GM12878 (cell line): Measurements from ENCODE around the gene RTP3. TPM values are rescaled to one million over a fixed set of nuclear protein-coding genes. Genes with fewer than 3 reads are reported as not detected.

Source experiments
- ATAC-seq: fragments of 200-7000 bp; cut with Tn5 transposase; 3 replicates; pipeline ENCODE4 v1.9.1; 2020; ENCODE audit warnings: mild to moderate bottlenecking, moderate library complexity
- BruUV-seq: library from RNA; stranded (reverse); fragments of 400-500 nt; replicated peaks from 2 replicates; lab custom pipeline; 2021; lab: Mats Ljungman, UMichigan
- CTCF ChIA-PET: fragments of 300-600 bp; sonication (Branson Sonifier 250); formaldehyde crosslinking; extraction: SDS; loops from one replicate; lab custom pipeline; 2021; ENCODE audit warnings: inconsistent platforms; lab: Yijun Ruan, JAX
- POLR2A ChIA-PET: fragments of 350-600 bp; formaldehyde crosslinking; extraction: SDS; loops from one replicate; lab custom pipeline; 2021; ENCODE audit warnings: inconsistent platforms; lab: Charles Lee
- RAD21 ChIA-PET: fragments of 300-600 bp; sonication (Branson Sonifier 250); formaldehyde crosslinking; loops from one replicate; lab custom pipeline; 2023; ENCODE audit warnings: antibody characterized with exemption; ENCODE audit not compliant: unreplicated experiment; lab: Charles Lee
- SMC1A ChIA-PET: fragments of 300-600 bp; sonication (Branson Sonifier 250); formaldehyde crosslinking; loops from one replicate; lab custom pipeline; 2023; ENCODE audit not compliant: unreplicated experiment, uncharacterized antibody; lab: Charles Lee
- DNase-seq: peaks from one replicate; pipeline ENCODE4 v3.0.0-alpha.2; 2011; ENCODE audit warnings: low read depth, low spot score
- FAIRE-seq: peaks from 3 replicates; lab custom pipeline; 2011; peaks lifted over from hg19 to GRCh38; lab: Jason Lieb, UNC
- H2AFZ ChIP-seq: 2 replicates; pipeline ENCODE4 v1.6.0; 2011; ENCODE audit warnings: low read depth, low read length, control low read depth; ENCODE audit not compliant: control insufficient read depth
- H3K27ac ChIP-seq: 2 replicates; pipeline ENCODE4 v1.5.1; 2011; ENCODE audit warnings: control low read depth; ENCODE audit not compliant: control insufficient read depth, insufficient read depth
- H3K27me3 ChIP-seq, 2 experiments: replicated peaks in 1 of 2; 2 replicates each; pipeline versions ENCODE4 v1.6.0 to v1.6.1; 2011; ENCODE audit warnings: low read length in 1 of 2; ENCODE audit not compliant: control insufficient read depth in 2 of 2, insufficient read depth in 2 of 2
- H3K36me3 ChIP-seq, 2 experiments: 2 replicates each; pipeline ENCODE4 v1.5.1; 2011; ENCODE audit warnings: low read length in 1 of 2; ENCODE audit not compliant: control insufficient read depth in 2 of 2, insufficient read depth in 2 of 2
- H3K4me1 ChIP-seq: 2 replicates; pipeline ENCODE4 v1.6.1; 2011; ENCODE audit warnings: mild to moderate bottlenecking, low read length, moderate library complexity, mixed read lengths; ENCODE audit not compliant: control insufficient read depth, insufficient read depth
- H3K4me2 ChIP-seq: 2 replicates; pipeline ENCODE4 v1.6.0; 2011; ENCODE audit warnings: control low read depth; ENCODE audit not compliant: control insufficient read depth, insufficient read depth
- H3K4me3 ChIP-seq: fragments of 200-600 bp; sonication (generic); 2 replicates; pipeline ENCODE4 v1.5.1; 2016
- H3K79me2 ChIP-seq: 2 replicates; pipeline ENCODE4 v1.6.0; 2011; ENCODE audit warnings: low read length; ENCODE audit not compliant: control insufficient read depth, insufficient read depth
- H3K9ac ChIP-seq: 2 replicates; pipeline ENCODE4 v1.8.0; 2011; ENCODE audit warnings: low read length, control low read depth, mixed read lengths; ENCODE audit not compliant: control insufficient read depth, insufficient read depth
- H3K9me3 ChIP-seq: replicated peaks from 3 replicates; pipeline ENCODE4 v1.5.1; 2011; ENCODE audit warnings: mild to moderate bottlenecking, low read length; ENCODE audit not compliant: control insufficient read depth, insufficient read depth
- H4K20me1 ChIP-seq: 2 replicates; pipeline ENCODE4 v1.6.0; 2011; ENCODE audit not compliant: control insufficient read depth, insufficient read depth
- IKZF1 ChIP-seq: fragments of 450-650 bp; conservative IDR thresholded peaks from 2 replicates; pipeline ENCODE4 v1.6.1; 2017; ENCODE audit warnings: antibody characterized with exemption, mild to moderate bottlenecking
- KLF5 ChIP-seq: fragments of 450-650 bp; IDR thresholded peaks from 2 replicates; pipeline ENCODE4 v1.6.1; 2014; ENCODE audit warnings: mild to moderate bottlenecking; ENCODE audit not compliant: partially characterized antibody
- MEF2A ChIP-seq: IDR thresholded peaks from 2 replicates; pipeline ENCODE4 v1.6.1; 2011; ENCODE audit warnings: low read depth, mild to moderate bottlenecking, low read length, moderate library complexity; ENCODE audit not compliant: insufficient read depth
- MEF2B ChIP-seq: fragments of 450-650 bp; IDR thresholded peaks from 2 replicates; pipeline ENCODE4 v1.6.1; 2018; ENCODE audit warnings: mild to moderate bottlenecking, moderate library complexity; ENCODE audit not compliant: partially characterized antibody, poor library complexity, severe bottlenecking
- NFYA ChIP-seq: IDR thresholded peaks from 2 replicates; pipeline ENCODE4 v1.6.1; 2011; ENCODE audit warnings: low read depth, mild to moderate bottlenecking, low read length, improper control_type of control experiment, borderline replicate concordance
- NR2C2 ChIP-seq: IDR thresholded peaks from 2 replicates; pipeline ENCODE4 v1.6.1; 2011; ENCODE audit warnings: borderline replicate concordance, low read depth; ENCODE audit not compliant: control insufficient read depth, insufficient read length
- NR2F1 ChIP-seq: fragments of 450-650 bp; conservative IDR thresholded peaks from 2 replicates; pipeline ENCODE4 v1.6.1; 2017; ENCODE audit warnings: mild to moderate bottlenecking
- RELA ChIP-seq: fragments of 450-650 bp; IDR thresholded peaks from 2 replicates; pipeline ENCODE4 v1.8.0; 2014; ENCODE audit warnings: borderline replicate concordance; ENCODE audit not compliant: partially characterized antibody
- SMAD5 ChIP-seq: IDR thresholded peaks from 2 replicates; pipeline ENCODE4 v1.6.1; 2016; ENCODE audit warnings: antibody characterized with exemption, low read depth
- STAT1 ChIP-seq: fragments of 450-650 bp; conservative IDR thresholded peaks from 2 replicates; pipeline ENCODE4 v1.6.1; 2014; ENCODE audit warnings: antibody characterized with exemption, mild to moderate bottlenecking
- ZZZ3 ChIP-seq: IDR thresholded peaks from 2 replicates; pipeline ENCODE4 v1.6.1; 2011; ENCODE audit warnings: low read depth; ENCODE audit not compliant: control insufficient read depth, insufficient read length
- WGBS: methylation state at CpG from one replicate; pipeline ENCODE4 v1.1.6; 2016; ENCODE audit warnings: low lambda C conversion rate; ENCODE audit not compliant: insufficient replicate concordance, insufficient coverage; ENCODE audit errors: missing lambda C conversion rate; 5-methylcytosine and 5-hydroxymethylcytosine counted together
- in situ Hi-C: fragments of 300-500 bp; cut with MboI; formaldehyde crosslinking; loops from 9 replicates; pipeline ENCODE4 v1.14.3; 2018; ENCODE audit warnings: mixed read lengths
- intact Hi-C: fragments of 100-400 bp; cut with micrococcal nuclease; formaldehyde crosslinking; loops from one replicate; pipeline ENCODE4 v1.14.2; 2022; ENCODE audit not compliant: unreplicated experiment
- polyA plus RNA-seq, 11 experiments: library from polyadenylated mRNA; depleted of rRNA in 4 of 11; unstranded in 6 of 11; stranded (reverse) in 5 of 11; fragments of >200 nt; fragmentation: Nextera tagmentation in 4 of 11; fragmentation: Illumina TruSeq in 1 of 11; extraction: Ambion mirVana in 4 of 11; extraction: Trizol in 1 of 11; gene quantifications; 1 replicate in 1 of 11; 2 replicates in 10 of 11; pipeline versions ENCODE4 v1.2.1 to v1.2.3, GENCODE V29; 2011 to 2016; ENCODE audit warnings: inconsistent platforms in 2 of 11, missing spikeins in 2 of 11, low read depth in 1 of 11
- total RNA-seq, 4 experiments: library from RNA; depleted of rRNA in 3 of 4; stranded (reverse); fragments of >200 nt in 3 of 4; fragmentation: Illumina TruSeq in 1 of 4; extraction: Trizol in 1 of 4; gene quantifications; 2 replicates each; pipeline versions ENCODE4 v1.2.1 to v1.2.3, GENCODE V29; 2013 to 2021
- TF ChIP-seq, protein P1 (sequence below): IDR thresholded peaks from 2 replicates; pipeline ENCODE4 v1.6.1; 2012; ENCODE audit warnings: low read depth, low read length, improper control_type of control experiment
- TF ChIP-seq, protein P2 (sequence below): fragments of 450-650 bp; IDR thresholded peaks from 2 replicates; pipeline ENCODE4 v1.6.1; 2017; ENCODE audit warnings: mild to moderate bottlenecking, moderate library complexity

RTP3 gene
- total and polyA plus RNA-seq, 10 of the 15 experiments (the other 5 are each of a cell fraction or from before 2014, with no cell fraction given) = 0.06 TPM; not detected in 9

DNA sequence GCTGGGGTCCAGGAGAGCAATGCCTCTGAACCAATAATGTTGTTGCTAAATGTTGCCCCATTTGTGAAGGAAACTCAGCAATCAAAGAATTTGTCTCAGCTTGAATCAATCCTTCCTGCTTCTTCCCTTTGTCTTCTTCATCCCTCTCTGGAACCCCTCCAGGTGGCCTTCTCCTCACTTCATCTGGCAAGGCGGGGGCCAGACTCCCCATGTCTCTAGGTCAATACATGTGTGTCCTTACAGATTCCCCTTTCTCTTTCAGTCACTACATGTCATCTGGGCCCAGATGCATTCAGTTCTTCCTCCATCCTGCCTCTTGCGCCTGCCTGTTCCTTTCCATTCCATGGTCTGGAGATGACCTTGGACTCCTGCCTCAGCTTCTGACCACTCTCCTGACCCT lies 25.0 kb upstream of the RTP3 start:
- Histone ChIP-seq H4K20me1 (no peaks in the 10 kb centered on the region; the same call in 1 of the 2 replicates), H3K9me3 (no peaks in the 10 kb centered on the region), H3K9ac (no peak overlapping the region), H3K4me2 (no peak overlapping the region), H3K4me1 (no peaks in the 10 kb centered on the region), H3K79me2 (no peaks in the 10 kb centered on the region), H3K27me3 (peaks cover 1 to 3% of the 10 kb centered on the region in 2 experiments; a peak in 3 of 4 replicates), H3K36me3 (no peaks in the 10 kb centered on the region), H2AFZ (no peak overlapping the region)
- no TSS peak for BruUV-seq
- in situ Hi-C loops = no loop called here
- SMC1A ChIA-PET = no interaction called here
- WGBS = 50% methylated on average over 2 of the region's 2 CpGs
- ATAC-seq = no peak
- CTCF ChIA-PET = interaction anchor here (1.2 kb wide), 1 partner anchor 24 kb away, joined by 3 read pairs; no protein-coding TSS in a partner anchor
- TF ChIP-seq, protein P1, sequence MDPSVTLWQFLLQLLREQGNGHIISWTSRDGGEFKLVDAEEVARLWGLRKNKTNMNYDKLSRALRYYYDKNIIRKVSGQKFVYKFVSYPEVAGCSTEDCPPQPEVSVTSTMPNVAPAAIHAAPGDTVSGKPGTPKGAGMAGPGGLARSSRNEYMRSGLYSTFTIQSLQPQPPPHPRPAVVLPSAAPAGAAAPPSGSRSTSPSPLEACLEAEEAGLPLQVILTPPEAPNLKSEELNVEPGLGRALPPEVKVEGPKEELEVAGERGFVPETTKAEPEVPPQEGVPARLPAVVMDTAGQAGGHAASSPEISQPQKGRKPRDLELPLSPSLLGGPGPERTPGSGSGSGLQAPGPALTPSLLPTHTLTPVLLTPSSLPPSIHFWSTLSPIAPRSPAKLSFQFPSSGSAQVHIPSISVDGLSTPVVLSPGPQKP = no peak
- TF ChIP-seq STAT1 (no peak), RELA (no peak), MEF2B (no peak), NR2F1 (no peak)
- TF ChIP-seq, all 136 proteins: peak for 0
- ChIA-PET RAD21 (no interaction called here), POLR2A (interaction anchor here (0.6 kb wide), 1 partner anchor 247 kb away, joined by 3 read pairs; no protein-coding TSS in a partner anchor)
- DNase-seq (no peak), FAIRE-seq (no peak)
- no peak overlapping the region for H3K4me3 ChIP-seq
- intact Hi-C loops = no loop called here
- H3K27ac ChIP-seq = no peak overlapping the region

GRCh38 chr3:46477145-46477544 lies 20.6 kb upstream of the RTP3 start:
- no peak overlapping the region for H3K4me3 ChIP-seq
- ChIA-PET CTCF (interaction anchor here (0.9 to 1.2 kb wide), 2 partner anchors 12 to 157 kb away, joined by 3 to 5 read pairs; no protein-coding TSS in a partner anchor), POLR2A (no interaction called here), RAD21 (no interaction called here), SMC1A (interaction anchor here (1.1 to 3.0 kb wide), 2 partner anchors 11 kb away, joined by 3 to 10 read pairs; no protein-coding TSS in a partner anchor)
- no peaks in the 10 kb centered on the region for H3K9me3 ChIP-seq
- no peak overlapping the region for H2AFZ ChIP-seq
- no peak overlapping the region for H3K27ac ChIP-seq
- 26% methylated on average over 4 of the region's 4 CpGs for WGBS
- peaks cover 0 to 6% of the 10 kb centered on the region in 2 experiments; a peak in 2 of 4 replicates for H3K27me3 ChIP-seq
- H3K9ac ChIP-seq = no peak overlapping the region
- no peak overlapping the region for H3K4me2 ChIP-seq
- H4K20me1 ChIP-seq = no peaks in the 10 kb centered on the region; the same call in 1 of the 2 replicates
- no peak for DNase-seq
- no peaks in the 10 kb centered on the region for H3K79me2 ChIP-seq
- no peaks in the 10 kb centered on the region for H3K4me1 ChIP-seq
- FAIRE-seq = no peak
- H3K36me3 ChIP-seq = no peaks in the 10 kb centered on the region
- in situ Hi-C loops = no loop called here
- no TSS peak for BruUV-seq
- ATAC-seq = no peak
- intact Hi-C loops = no loop called here
- TF ChIP-seq KLF5 (no peak), IKZF1 (no peak), ZZZ3 (no peak), SMAD5 (no peak), MEF2A (no peak), NFYA (no peak), NR2C2 (no peak)
- TF ChIP-seq, protein P2, sequence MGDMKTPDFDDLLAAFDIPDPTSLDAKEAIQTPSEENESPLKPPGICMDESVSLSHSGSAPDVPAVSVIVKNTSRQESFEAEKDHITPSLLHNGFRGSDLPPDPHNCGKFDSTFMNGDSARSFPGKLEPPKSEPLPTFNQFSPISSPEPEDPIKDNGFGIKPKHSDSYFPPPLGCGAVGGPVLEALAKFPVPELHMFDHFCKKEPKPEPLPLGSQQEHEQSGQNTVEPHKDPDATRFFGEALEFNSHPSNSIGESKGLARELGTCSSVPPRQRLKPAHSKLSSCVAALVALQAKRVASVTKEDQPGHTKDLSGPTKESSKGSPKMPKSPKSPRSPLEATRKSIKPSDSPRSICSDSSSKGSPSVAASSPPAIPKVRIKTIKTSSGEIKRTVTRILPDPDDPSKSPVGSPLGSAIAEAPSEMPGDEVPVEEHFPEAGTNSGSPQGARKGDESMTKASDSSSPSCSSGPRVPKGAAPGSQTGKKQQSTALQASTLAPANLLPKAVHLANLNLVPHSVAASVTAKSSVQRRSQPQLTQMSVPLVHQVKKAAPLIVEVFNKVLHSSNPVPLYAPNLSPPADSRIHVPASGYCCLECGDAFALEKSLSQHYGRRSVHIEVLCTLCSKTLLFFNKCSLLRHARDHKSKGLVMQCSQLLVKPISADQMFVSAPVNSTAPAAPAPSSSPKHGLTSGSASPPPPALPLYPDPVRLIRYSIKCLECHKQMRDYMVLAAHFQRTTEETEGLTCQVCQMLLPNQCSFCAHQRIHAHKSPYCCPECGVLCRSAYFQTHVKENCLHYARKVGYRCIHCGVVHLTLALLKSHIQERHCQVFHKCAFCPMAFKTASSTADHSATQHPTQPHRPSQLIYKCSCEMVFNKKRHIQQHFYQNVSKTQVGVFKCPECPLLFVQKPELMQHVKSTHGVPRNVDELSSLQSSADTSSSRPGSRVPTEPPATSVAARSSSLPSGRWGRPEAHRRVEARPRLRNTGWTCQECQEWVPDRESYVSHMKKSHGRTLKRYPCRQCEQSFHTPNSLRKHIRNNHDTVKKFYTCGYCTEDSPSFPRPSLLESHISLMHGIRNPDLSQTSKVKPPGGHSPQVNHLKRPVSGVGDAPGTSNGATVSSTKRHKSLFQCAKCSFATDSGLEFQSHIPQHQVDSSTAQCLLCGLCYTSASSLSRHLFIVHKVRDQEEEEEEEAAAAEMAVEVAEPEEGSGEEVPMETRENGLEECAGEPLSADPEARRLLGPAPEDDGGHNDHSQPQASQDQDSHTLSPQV = no peak
